T-cell (primary cell): Measurements from ENCODE around the gene PAX6. TPM values are rescaled to one million over a fixed set of nuclear protein-coding genes. Genes with fewer than 3 reads are reported as not detected.

Experiments used
- ATAC-seq, 4 experiments: fragments of 200-7000 bp in 3 of 4; fragments of 150-1000 bp in 1 of 4; cut with Tn5 transposase; replicated peaks in 1 of 4; 1 replicate in 3 of 4; 2 replicates in 1 of 4; pipeline ENCODE4 v1.10.0; 2021; ENCODE audit warnings: moderate library complexity in 3 of 4, mild to moderate bottlenecking in 2 of 4, moderate number of reproducible peaks in 1 of 4
- CTCF ChIA-PET, 2 donors: fragments of 300-600 bp; sonication (Branson Sonifier 250); formaldehyde crosslinking; loops; one replicate each; lab custom pipeline; 2022; ENCODE audit warnings: antibody characterized with exemption in 2 of 2; lab: Charles Lee
- POLR2A ChIA-PET, 2 donors: fragments of 300-600 bp; sonication (Branson Sonifier 250); formaldehyde crosslinking; loops; one replicate each; lab custom pipeline; 2022; ENCODE audit warnings: antibody characterized with exemption in 2 of 2; lab: Charles Lee
- DNase-seq, 35 experiments: peaks; one replicate each; pipeline versions ENCODE4 v3.0.0 to v3.0.0-alpha.2; 2013 to 2023
- H3K27ac ChIP-seq: one replicate; pipeline ENCODE4 v1.5.1; 2013; ENCODE audit warnings: low read length
- H3K27me3 ChIP-seq, 2 experiments: replicated peaks in 1 of 2; 1 replicate in 1 of 2; 2 replicates in 1 of 2; pipeline versions ENCODE4 v1.6.1 to v1.7.0; 2013; ENCODE audit warnings: low read length in 1 of 2, mixed read lengths in 1 of 2; ENCODE audit not compliant: control insufficient read depth in 2 of 2, insufficient read depth in 2 of 2; ENCODE audit errors: extremely low read depth in 1 of 2
- H3K36me3 ChIP-seq, 2 donors: 1 replicate in 1 of 2; 2 replicates in 1 of 2; pipeline versions ENCODE4 v1.6.1 to v1.7.0; 2013; ENCODE audit warnings: low read length in 1 of 2; ENCODE audit not compliant: control insufficient read depth in 2 of 2, insufficient read depth in 1 of 2; ENCODE audit errors: extremely low read depth in 1 of 2
- H3K4me1 ChIP-seq, 2 experiments: 1 replicate in 1 of 2; 2 replicates in 1 of 2; pipeline versions ENCODE4 v1.6.1 to v1.7.0; 2013; ENCODE audit warnings: low read length in 2 of 2, mixed read lengths in 1 of 2; ENCODE audit not compliant: insufficient read depth in 2 of 2, control insufficient read depth in 1 of 2; ENCODE audit errors: extremely low read depth in 1 of 2
- H3K4me3 ChIP-seq, 2 donors: 1 replicate in 1 of 2; 2 replicates in 1 of 2; pipeline versions ENCODE4 v1.5.1 to v1.7.0; 2013; ENCODE audit warnings: mild to moderate bottlenecking in 2 of 2, low read length in 1 of 2, moderate library complexity in 1 of 2; ENCODE audit not compliant: control insufficient read depth in 1 of 2; ENCODE audit errors: extremely low read depth in 1 of 2
- H3K9me3 ChIP-seq: 2 replicates; pipeline ENCODE4 v1.7.0; 2013
- H3K27ac Mint-ChIP-seq, 2 donors: one replicate each; pipeline ENCODE4 v1.8.0; 2020 to 2021; ENCODE audit warnings: mild to moderate bottlenecking in 2 of 2, mixed read lengths in 2 of 2
- H3K27me3 Mint-ChIP-seq, 2 donors: one replicate each; pipeline ENCODE4 v1.8.0; 2021 to 2022; ENCODE audit warnings: mixed read lengths in 2 of 2
- H3K36me3 Mint-ChIP-seq: one replicate; pipeline ENCODE4 v1.8.0; 2021; ENCODE audit warnings: mixed read lengths
- H3K4me1 Mint-ChIP-seq, 3 donors: one replicate each; pipeline ENCODE4 v1.8.0; 2020 to 2022; ENCODE audit warnings: mixed read lengths in 3 of 3, mild to moderate bottlenecking in 1 of 3
- H3K4me3 Mint-ChIP-seq, 3 donors: one replicate each; pipeline ENCODE4 v1.8.0; 2020 to 2022; ENCODE audit warnings: mild to moderate bottlenecking in 3 of 3, mixed read lengths in 3 of 3, moderate library complexity in 3 of 3
- H3K9me3 Mint-ChIP-seq, 3 donors: one replicate each; pipeline ENCODE4 v1.8.0; 2020 to 2022; ENCODE audit warnings: mixed read lengths in 3 of 3
- WGBS: methylation state at CpG from one replicate; pipeline ENCODE4 v1.1.5; 2013; ENCODE audit warnings: missing lambda C conversion rate; ENCODE audit not compliant: insufficient coverage; 5-methylcytosine and 5-hydroxymethylcytosine counted together
- total RNA-seq, 35 experiments: library from RNA in 6 of 35; stranded (reverse) in 6 of 35; fragments of 120-200 nt in 1 of 35; gene quantifications; one replicate each; pipeline versions ENCODE4 v1.2.1 to v1.2.4 and lab custom pipeline; 2013 to 2026

PAX6 gene
- total RNA-seq, 5 donors from 2014 or later (not counting 1 experiment from before 2014, with no cell fraction given), result not detected

DNA sequence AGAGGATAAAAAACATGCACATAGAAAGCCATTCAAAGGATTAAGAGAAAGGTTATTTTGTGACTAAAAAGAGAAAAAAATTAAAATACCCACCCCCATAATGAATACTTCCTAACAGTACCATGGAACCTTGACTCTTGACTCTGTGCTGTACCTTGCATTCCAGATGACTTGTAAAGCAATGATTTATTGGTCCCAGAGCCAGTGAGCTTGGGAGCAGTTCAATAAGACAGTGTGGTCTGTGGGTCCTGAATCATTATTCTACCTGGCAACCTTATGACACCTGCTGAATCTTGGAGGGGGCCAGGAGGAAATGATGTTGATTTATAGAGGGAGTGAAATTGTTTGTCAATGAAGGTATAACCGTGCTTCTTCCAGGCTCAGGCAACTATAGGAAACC, 34.2 kb upstream of the PAX6 start:
- no peaks in the 10 kb centered on the region for H3K9me3 Mint-ChIP-seq
- WGBS, result no CpG with 5 or more reads among the region's 1 CpG
- peaks cover 34 to 42% of the 10 kb centered on the region in 2 donors for H3K27me3 Mint-ChIP-seq

DNA sequence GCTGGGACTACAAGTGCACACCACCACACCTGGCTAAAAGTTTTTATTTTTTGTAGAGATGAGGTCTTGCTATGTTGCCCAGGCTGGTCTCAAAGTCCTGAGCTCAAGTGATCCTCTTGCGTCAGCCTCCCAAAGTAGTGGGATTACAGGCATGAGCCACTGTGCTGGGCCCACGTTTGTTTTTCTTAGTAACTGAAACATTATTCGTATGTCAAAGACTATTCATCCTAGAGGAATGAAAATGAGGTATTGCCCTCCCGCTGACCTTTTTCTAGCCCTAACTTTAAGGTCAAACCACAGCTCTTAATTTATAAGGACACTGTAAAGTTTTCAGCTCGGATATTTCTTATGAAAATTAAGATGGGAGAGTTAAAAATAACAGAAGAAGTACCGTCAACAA, 33.2 kb upstream of the PAX6 start:
- H3K9me3 Mint-ChIP-seq, result no peaks in the 10 kb centered on the region
- no peak overlapping the region for H3K27ac Mint-ChIP-seq
- H3K36me3 Mint-ChIP-seq, result no peaks in the 10 kb centered on the region
- Histone ChIP-seq H3K36me3 (no peaks in the 10 kb centered on the region), H3K27me3 (peaks cover 0 to 9% of the 10 kb centered on the region in 2 experiments), H3K9me3 (no peaks in the 10 kb centered on the region), H3K27ac (no peak overlapping the region), H3K4me3 (no peak overlapping the region), H3K4me1 (no peaks in the 10 kb centered on the region)
- ATAC-seq (no peak), DNase-seq (no peak)
- ChIA-PET POLR2A (no interaction called here), CTCF (interaction anchor here in 1 of 2 donors (0.8 kb wide), 1 partner anchor 210 kb away, joined by 5 read pairs; no protein-coding TSS in a partner anchor)
- no peak overlapping the region for H3K4me3 Mint-ChIP-seq
- no peaks in the 10 kb centered on the region for H3K4me1 Mint-ChIP-seq
- peaks cover 42 to 43% of the 10 kb centered on the region in 2 donors for H3K27me3 Mint-ChIP-seq
- WGBS, result no CpG with 5 or more reads among the region's 6 CpGs

More for the DNA sequence above, 34.2 kb upstream of the PAX6 start:
- Histone ChIP-seq H3K4me1 (no peaks in the 10 kb centered on the region), H3K36me3 (no peaks in the 10 kb centered on the region), H3K9me3 (no peaks in the 10 kb centered on the region), H3K27me3 (peaks cover 0 to 9% of the 10 kb centered on the region in 2 experiments), H3K4me3 (no peak overlapping the region), H3K27ac (no peak overlapping the region)
- DNase-seq, result no peak
- Mint-ChIP-seq H3K4me1 (no peaks in the 10 kb centered on the region), H3K36me3 (no peaks in the 10 kb centered on the region), H3K27ac (no peak overlapping the region), H3K4me3 (no peak overlapping the region)
- CTCF ChIA-PET, result no interaction called here
- POLR2A ChIA-PET, result no interaction called here
- ATAC-seq, result no peak

DNA sequence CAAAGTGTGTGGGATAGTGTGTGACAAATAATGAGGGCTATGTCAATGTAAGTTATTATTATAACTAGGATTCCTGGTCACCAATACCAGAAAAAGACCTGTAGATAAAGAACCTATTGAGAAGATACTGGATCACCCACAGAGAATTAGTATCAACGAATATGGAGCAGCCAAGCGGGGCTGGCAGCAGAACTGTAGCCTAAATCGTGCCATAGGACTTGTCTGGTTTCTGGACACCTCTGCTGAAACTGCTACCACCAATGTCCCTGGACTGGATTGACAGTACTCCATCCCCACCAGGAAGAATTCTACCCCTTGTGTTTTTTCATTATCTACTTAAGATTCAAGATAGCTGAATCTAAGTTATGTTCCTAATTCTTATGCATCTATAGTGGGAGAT, 30.3 kb upstream of the PAX6 start:
- Mint-ChIP-seq H3K36me3 (no peaks in the 10 kb centered on the region), H3K9me3 (no peaks in the 10 kb centered on the region), H3K4me1 (no peaks in the 10 kb centered on the region), H3K27me3 (peaks cover 46 to 55% of the 10 kb centered on the region in 2 donors), H3K27ac (no peak overlapping the region), H3K4me3 (no peak overlapping the region)
- Histone ChIP-seq H3K27ac (no peak overlapping the region), H3K9me3 (no peaks in the 10 kb centered on the region), H3K36me3 (no peaks in the 10 kb centered on the region), H3K4me1 (no peaks in the 10 kb centered on the region), H3K4me3 (no peak overlapping the region), H3K27me3 (peaks cover 0 to 13% of the 10 kb centered on the region in 2 experiments)
- no peak for DNase-seq
- POLR2A ChIA-PET, result interaction anchor here in 1 of 2 donors (0.6 kb wide), 1 partner anchor 331 kb away, joined by 6 read pairs; no protein-coding TSS in a partner anchor
- no peak for ATAC-seq
- CTCF ChIA-PET, result no interaction called here
- 77% methylated on average over 3 of the region's 3 CpGs for WGBS

DNA sequence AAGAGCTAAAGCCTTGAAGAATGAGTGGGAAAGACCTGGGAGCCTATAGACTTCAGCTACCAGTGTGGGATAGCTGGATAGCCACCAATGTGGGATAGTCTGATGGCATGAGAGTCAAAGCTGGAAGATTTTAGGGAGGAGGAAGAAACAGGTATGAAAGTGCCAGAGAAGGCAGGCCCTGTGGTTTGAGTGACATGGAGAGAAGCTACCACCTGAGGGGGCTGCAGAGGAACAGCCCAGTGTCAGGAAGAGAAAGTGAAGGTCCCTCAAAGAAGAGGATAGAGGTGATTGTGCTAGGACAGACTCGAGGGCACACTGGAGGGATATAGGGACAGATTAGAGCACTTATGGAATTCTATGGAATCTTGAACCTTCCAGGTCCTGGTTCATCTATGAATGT, 23.1 kb upstream of the PAX6 start:
- Histone ChIP-seq H3K9me3 (no peaks in the 10 kb centered on the region), H3K4me3 (no peak overlapping the region), H3K27ac (no peak overlapping the region), H3K4me1 (no peaks in the 10 kb centered on the region), H3K27me3 (peaks cover 14 to 15% of the 10 kb centered on the region in 2 experiments), H3K36me3 (no peaks in the 10 kb centered on the region)
- DNase-seq, result no peak
- no peaks in the 10 kb centered on the region for H3K36me3 Mint-ChIP-seq
- CTCF ChIA-PET, result no interaction called here
- WGBS, result no CpG with 5 or more reads among the region's 1 CpG
- no peak overlapping the region for H3K4me3 Mint-ChIP-seq
- POLR2A ChIA-PET, result no interaction called here
- no peak for ATAC-seq
- H3K9me3 Mint-ChIP-seq, result no peaks in the 10 kb centered on the region
- H3K27me3 Mint-ChIP-seq, result peaks cover 31 to 35% of the 10 kb centered on the region in 2 donors
- no peak overlapping the region for H3K27ac Mint-ChIP-seq
- H3K4me1 Mint-ChIP-seq, result no peaks in the 10 kb centered on the region

DNA sequence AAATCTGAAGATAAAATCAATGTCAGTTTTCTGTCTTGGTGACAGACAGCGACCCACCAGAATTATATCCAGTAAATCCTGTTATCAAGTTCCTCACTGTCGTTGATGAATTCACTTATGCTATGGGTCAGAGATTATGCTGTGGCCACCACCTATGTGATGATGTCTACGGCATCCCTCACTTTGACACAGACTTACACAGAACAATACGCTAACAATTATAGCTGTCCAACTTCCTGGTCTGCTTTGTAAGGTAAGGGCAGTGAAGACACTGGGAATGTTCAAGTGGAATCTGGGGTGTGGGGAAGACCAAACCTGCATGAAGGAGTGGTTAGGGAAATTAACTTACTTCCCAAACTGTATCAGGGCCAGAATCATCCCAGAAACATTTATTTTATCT, 19.3 kb upstream of the PAX6 start:
- Histone ChIP-seq H3K4me3 (no peak overlapping the region), H3K27me3 (peaks cover 23 to 29% of the 10 kb centered on the region in 2 experiments), H3K4me1 (peaks cover 0 to 8% of the 10 kb centered on the region in 2 experiments), H3K36me3 (no peaks in the 10 kb centered on the region), H3K9me3 (no peaks in the 10 kb centered on the region), H3K27ac (no peak overlapping the region)
- Mint-ChIP-seq H3K27ac (no peak overlapping the region), H3K4me1 (peaks cover 8 to 16% (median 15%) of the 10 kb centered on the region in 3 donors), H3K27me3 (peaks cover 46 to 48% of the 10 kb centered on the region in 2 donors), H3K9me3 (no peaks in the 10 kb centered on the region), H3K36me3 (no peaks in the 10 kb centered on the region), H3K4me3 (no peak overlapping the region)
- DNase-seq (no peak), ATAC-seq (no peak)
- ChIA-PET CTCF (no interaction called here), POLR2A (no interaction called here)
- 29% methylated on average over 1 of the region's 4 CpGs for WGBS

DNA sequence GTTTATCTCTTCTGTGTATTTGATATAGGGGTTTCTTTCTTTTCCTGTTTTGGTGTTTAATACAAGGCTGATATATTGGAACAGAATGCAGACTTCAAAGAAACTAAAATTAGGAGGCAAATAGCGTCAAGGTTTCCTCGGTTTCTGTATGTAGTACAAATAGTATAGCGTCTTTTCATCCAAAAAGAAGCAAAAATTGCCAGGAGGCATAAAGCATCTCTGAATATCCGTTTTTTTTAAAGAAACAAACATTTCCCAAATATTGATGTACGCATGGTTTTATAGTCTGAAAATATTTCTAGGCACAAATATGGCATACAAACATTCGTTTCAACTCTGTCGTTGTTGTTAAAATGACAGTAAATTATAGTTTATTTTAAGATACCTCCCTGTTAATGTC, 17.1 kb upstream of the PAX6 start:
- ChIA-PET POLR2A (no interaction called here), CTCF (no interaction called here)
- Histone ChIP-seq H3K9me3 (no peaks in the 10 kb centered on the region), H3K4me1 (peaks cover 0 to 12% of the 10 kb centered on the region in 2 experiments), H3K36me3 (no peaks in the 10 kb centered on the region), H3K27ac (no peak overlapping the region), H3K27me3 (peaks cover 27 to 48% of the 10 kb centered on the region in 2 experiments), H3K4me3 (no peak overlapping the region)
- WGBS, result no CpG with 5 or more reads among the region's 7 CpGs
- no peak for ATAC-seq
- Mint-ChIP-seq H3K27me3 (peaks cover 57 to 65% of the 10 kb centered on the region in 2 donors), H3K4me3 (peak overlapping the region in 1 of 3 donors; percentile 49), H3K27ac (no peak overlapping the region), H3K4me1 (peaks cover 8 to 24% (median 23%) of the 10 kb centered on the region in 3 donors), H3K36me3 (no peaks in the 10 kb centered on the region), H3K9me3 (no peaks in the 10 kb centered on the region)
- no peak for DNase-seq
